ENCODE measurements around the gene TMPRSS4.

Gene TMPRSS4

GRCh38 chr11:118117790-118118601, 41.1 kb downstream of the TMPRSS4 start:
- peak; percentile 7 for DNase-seq
- Mint-ChIP-seq H3K36me3 (ENCODE audit: low read depth) (no peaks in the 10 kb centered on the region), H3K4me1 (peaks cover 2% of the 10 kb centered on the region), H3K4me3 (no peak overlapping the region), H3K9me3 (no peaks in the 10 kb centered on the region), H3K27ac (no peak overlapping the region), H3K27me3 (peaks cover 9% of the 10 kb centered on the region)
- peak; percentile 59 for ATAC-seq

GRCh38 chr11:118120793-118121192, 43.9 kb downstream of the TMPRSS4 start:
- Mint-ChIP-seq H3K4me3 (no peak overlapping the region), H3K4me1 (peaks cover 2% of the 10 kb centered on the region), H3K27ac (no peak overlapping the region)

GRCh38 chr11:118124929-118125535, 48.2 kb downstream of the TMPRSS4 start:
- ATAC-seq (no peak), DNase-seq (no peak)
- Mint-ChIP-seq H3K9me3 (no peaks in the 10 kb centered on the region), H3K27me3 (peaks cover 9% of the 10 kb centered on the region), H3K4me1 (no peaks in the 10 kb centered on the region), H3K27ac (no peak overlapping the region), H3K4me3 (no peak overlapping the region), H3K36me3 (ENCODE audit: low read depth) (no peaks in the 10 kb centered on the region)

More at GRCh38 chr11:118120793-118121192, 43.9 kb downstream of the TMPRSS4 start:
- Mint-ChIP-seq H3K36me3 (ENCODE audit: low read depth) (no peaks in the 10 kb centered on the region), H3K9me3 (no peaks in the 10 kb centered on the region), H3K27me3 (peaks cover 4% of the 10 kb centered on the region)
- ATAC-seq (no peak), DNase-seq (no peak)

GRCh38 chr11:118126082-118126838, 49.4 kb downstream of the TMPRSS4 start:
- H3K9me3 Mint-ChIP-seq = no peaks in the 10 kb centered on the region
- DNase-seq (no peak), ATAC-seq (no peak)
- no peak overlapping the region for H3K27ac Mint-ChIP-seq
- peaks cover 9% of the 10 kb centered on the region for H3K27me3 Mint-ChIP-seq
- no peak overlapping the region for H3K4me3 Mint-ChIP-seq
- no peaks in the 10 kb centered on the region for H3K36me3 Mint-ChIP-seq (ENCODE audit: low read depth)
- no peaks in the 10 kb centered on the region for H3K4me1 Mint-ChIP-seq

- peaks cover 7% of the 10 kb centered on the region for H3K27me3 Mint-ChIP-seq
- no peak for ATAC-seq
- no peaks in the 10 kb centered on the region for H3K9me3 Mint-ChIP-seq
- no peaks in the 10 kb centered on the region for H3K36me3 Mint-ChIP-seq (ENCODE audit: low read depth)
- DNase-seq = no peak
- H3K4me1 Mint-ChIP-seq = no peaks in the 10 kb centered on the region
- H3K27ac Mint-ChIP-seq = no peak overlapping the region
- H3K4me3 Mint-ChIP-seq = no peak overlapping the region
These were observed 51.4 kb downstream of the TMPRSS4 start for GRCh38 chr11:118128310-118128709.

- Mint-ChIP-seq H3K27me3 (peaks cover 9% of the 10 kb centered on the region), H3K36me3 (ENCODE audit: low read depth) (no peaks in the 10 kb centered on the region), H3K9me3 (no peaks in the 10 kb centered on the region), H3K4me1 (no peaks in the 10 kb centered on the region), H3K27ac (no peak overlapping the region), H3K4me3 (no peak overlapping the region)
- no peak for DNase-seq
- no peak for ATAC-seq
These were observed 52.0 kb downstream of the TMPRSS4 start for GRCh38 chr11:118128721-118129470.

GRCh38 chr11:118129471-118130172, 52.7 kb downstream of the TMPRSS4 start:
- H3K4me3 Mint-ChIP-seq = no peak overlapping the region
- no peak for DNase-seq

GRCh38 chr11:118132385-118133151, 55.7 kb downstream of the TMPRSS4 start:
- Mint-ChIP-seq H3K9me3 (no peaks in the 10 kb centered on the region), H3K27me3 (peaks cover 18% of the 10 kb centered on the region), H3K27ac (no peak overlapping the region), H3K36me3 (ENCODE audit: low read depth) (no peaks in the 10 kb centered on the region), H3K4me3 (no peak overlapping the region), H3K4me1 (no peaks in the 10 kb centered on the region)
- DNase-seq (no peak), ATAC-seq (no peak)

More at GRCh38 chr11:118129471-118130172, 52.7 kb downstream of the TMPRSS4 start:
- Mint-ChIP-seq H3K27ac (no peak overlapping the region), H3K36me3 (ENCODE audit: low read depth) (no peaks in the 10 kb centered on the region), H3K4me1 (no peaks in the 10 kb centered on the region), H3K27me3 (peaks cover 12% of the 10 kb centered on the region), H3K9me3 (no peaks in the 10 kb centered on the region)
- no peak for ATAC-seq

- Mint-ChIP-seq H3K27ac (no peak overlapping the region), H3K4me1 (no peaks in the 10 kb centered on the region), H3K27me3 (peaks cover 18% of the 10 kb centered on the region), H3K36me3 (ENCODE audit: low read depth) (no peaks in the 10 kb centered on the region), H3K4me3 (no peak overlapping the region), H3K9me3 (no peaks in the 10 kb centered on the region)
- ATAC-seq = no peak
- DNase-seq = no peak
These were observed 56.9 kb downstream of the TMPRSS4 start for GRCh38 chr11:118133816-118134215.

- Mint-ChIP-seq H3K36me3 (ENCODE audit: low read depth) (no peaks in the 10 kb centered on the region), H3K4me1 (no peaks in the 10 kb centered on the region), H3K9me3 (no peaks in the 10 kb centered on the region), H3K4me3 (no peak overlapping the region), H3K27me3 (peaks cover 20% of the 10 kb centered on the region), H3K27ac (no peak overlapping the region)
- no peak for ATAC-seq
- DNase-seq = no peak
These were observed 58.3 kb downstream of the TMPRSS4 start for GRCh38 chr11:118135051-118135795.

- Mint-ChIP-seq H3K27ac (no peak overlapping the region), H3K4me1 (no peaks in the 10 kb centered on the region), H3K4me3 (no peak overlapping the region), H3K9me3 (no peaks in the 10 kb centered on the region), H3K36me3 (ENCODE audit: low read depth) (no peaks in the 10 kb centered on the region), H3K27me3 (peaks cover 24% of the 10 kb centered on the region)
- ATAC-seq = no peak
- no peak for DNase-seq
These were observed 58.9 kb downstream of the TMPRSS4 start for GRCh38 chr11:118135796-118136165.

- Mint-ChIP-seq H3K4me3 (no peak overlapping the region), H3K27me3 (peaks cover 26% of the 10 kb centered on the region), H3K4me1 (no peaks in the 10 kb centered on the region), H3K27ac (no peak overlapping the region), H3K36me3 (ENCODE audit: low read depth) (no peaks in the 10 kb centered on the region), H3K9me3 (no peaks in the 10 kb centered on the region)
- DNase-seq = no peak
- ATAC-seq = no peak
These were observed 59.5 kb downstream of the TMPRSS4 start for GRCh38 chr11:118136341-118136740.

- no peaks in the 10 kb centered on the region for H3K4me1 Mint-ChIP-seq
- H3K27me3 Mint-ChIP-seq = peaks cover 29% of the 10 kb centered on the region
- ATAC-seq = peak; percentile 7
These were observed 59.9 kb downstream of the TMPRSS4 start for GRCh38 chr11:118136801-118137200.

More at GRCh38 chr11:118136801-118137200, 59.9 kb downstream of the TMPRSS4 start:
- no peak for DNase-seq
- no peak overlapping the region for H3K27ac Mint-ChIP-seq
- no peaks in the 10 kb centered on the region for H3K9me3 Mint-ChIP-seq
- no peaks in the 10 kb centered on the region for H3K36me3 Mint-ChIP-seq (ENCODE audit: low read depth)
- H3K4me3 Mint-ChIP-seq = no peak overlapping the region

Measured in activated naive CD8-positive, alpha-beta T cell treated with anti-CD3 and anti-CD28 coated beads, Interleukin-2, amount 50 U/mL, for 24 hours (primary cell).